Stimulated activated CD4-positive, alpha-beta T cell treated with anti-CD3 and anti-CD28 coated beads, Interleukin-4, amount 100 ng/mL, for 48 hours (primary cell): ENCODE results near the gene PARL.
"Not testable (repeated sequence)": the region's sequence is repeated elsewhere in the genome, so short reads cannot be mapped to it uniquely, and the experiment has no call there.

Source experiments
- DNase-seq, 2 donors: peaks; one replicate each; pipeline ENCODE4 v3.0.0-alpha.2; 2020; ENCODE audit warnings: low read depth in 2 of 2

Gene PARL

GRCh38 chr3:183790700-183791099 is 94.0 kb downstream of the PARL start:
- DNase-seq: no peak

DNA sequence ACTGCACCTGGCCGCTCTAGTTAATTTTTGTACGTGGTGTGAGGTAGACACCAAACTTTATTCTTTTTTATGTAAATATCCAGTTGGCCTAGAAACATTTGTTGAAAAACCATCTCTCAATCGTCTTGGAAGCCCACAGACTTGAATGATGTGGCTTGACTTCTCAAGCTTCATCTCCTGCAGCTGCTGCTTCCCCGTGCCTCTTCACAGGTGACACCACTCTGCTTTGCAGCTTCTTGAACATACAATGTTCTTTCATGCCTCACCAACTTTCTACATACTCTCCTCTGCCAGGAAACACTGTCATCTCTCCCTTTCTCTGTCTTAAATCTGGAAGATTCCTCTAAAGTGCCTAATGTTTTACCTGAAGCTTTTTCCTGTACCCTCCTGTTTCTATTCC is 94.9 kb downstream of the PARL start:
- no peak for DNase-seq

GRCh38 chr3:183784503-183784902 is 100.2 kb downstream of the PARL start:
- DNase-seq: not testable (repeated sequence)

DNA sequence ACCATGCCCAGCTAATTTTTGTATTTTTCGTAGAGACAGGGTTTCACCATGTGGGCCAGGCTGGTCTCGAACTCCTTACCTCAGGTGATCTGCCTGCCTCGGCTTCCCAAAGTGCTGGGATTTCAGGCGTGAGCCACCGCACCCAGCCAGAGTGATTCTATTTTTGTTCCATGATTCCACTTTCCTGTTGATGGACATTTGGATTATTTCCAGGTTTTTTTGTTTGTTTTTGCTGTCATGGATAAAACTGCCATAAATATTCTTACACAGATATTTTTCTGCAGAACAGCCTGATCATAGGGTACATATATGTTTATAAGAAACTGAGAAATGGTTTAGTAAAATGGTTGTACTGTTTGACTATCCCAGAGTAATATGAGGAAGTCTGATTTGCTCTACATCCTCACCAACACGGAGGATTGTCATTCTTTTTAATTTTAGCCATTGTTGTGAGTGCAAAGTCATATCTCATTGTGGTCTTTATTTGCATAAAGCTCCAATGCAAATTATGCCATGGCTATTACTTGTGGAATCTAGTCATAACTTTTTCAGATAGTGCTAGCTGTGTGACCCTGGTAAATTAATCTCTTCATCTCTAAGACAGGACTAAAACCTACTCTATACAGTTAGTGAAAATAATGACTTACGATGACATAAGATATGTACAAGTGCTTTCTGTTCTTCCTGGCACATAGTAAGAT is 102.0 kb downstream of the PARL start:
- no peak for DNase-seq

- no peak for DNase-seq
These were observed 103.4 kb downstream of the PARL start for GRCh38 chr3:183781246-183781645.

DNA sequence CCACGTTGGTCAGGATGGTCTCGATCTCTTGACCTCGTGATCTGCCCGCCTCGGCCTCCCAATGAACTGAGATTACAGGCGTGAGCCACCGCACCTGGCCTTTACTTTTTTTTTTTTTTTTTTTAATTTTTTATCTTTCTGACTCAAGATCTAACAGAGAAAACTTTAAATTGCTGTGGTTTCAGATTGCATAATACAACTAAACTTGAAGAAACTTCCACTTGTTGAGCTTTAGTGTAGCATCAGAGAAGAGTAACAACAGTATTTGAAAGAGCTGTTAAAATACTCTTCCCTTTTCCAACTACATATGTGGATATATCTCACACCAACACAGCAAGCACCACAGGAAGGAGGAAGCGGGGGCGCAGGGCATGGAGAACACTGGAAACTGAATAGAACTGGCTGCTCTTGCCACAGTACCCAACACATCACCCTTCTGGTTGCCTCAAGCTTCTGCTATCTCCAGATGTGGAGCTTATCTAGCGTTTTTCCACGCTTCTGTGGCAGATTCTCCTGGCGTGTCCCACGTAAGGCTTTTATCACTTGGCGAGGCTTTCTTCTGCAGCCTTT is 104.7 kb downstream of the PARL start:
- DNase-seq: no peak
